ENCODE data around the gene TTLL6.
"Not testable (repeated sequence)": the region's sequence is repeated elsewhere in the genome, so short reads cannot be mapped to it uniquely, and the experiment has no call there.

The TTLL6 gene
- long read RNA-seq, donor 1 = 0 reads
- long read RNA-seq, donor 2 = 0 reads
- long read RNA-seq, donor 3, partial matches to known transcripts = 5 of 11 reads
- long read RNA-seq, donor 3, other reads (novel, unspliced or antisense) = 6 of 11 reads
- long read RNA-seq, donor 4 = 0 reads
- long read RNA-seq, donor 5, partial matches to known transcripts = 7 of 15 reads
- long read RNA-seq, donor 5, other reads (novel, unspliced or antisense) = 8 of 15 reads
- long read RNA-seq, donor 6 = 0 reads
- long read RNA-seq, donor 7 = 0 reads
- long read RNA-seq, donor 8 = 0 reads

DNA sequence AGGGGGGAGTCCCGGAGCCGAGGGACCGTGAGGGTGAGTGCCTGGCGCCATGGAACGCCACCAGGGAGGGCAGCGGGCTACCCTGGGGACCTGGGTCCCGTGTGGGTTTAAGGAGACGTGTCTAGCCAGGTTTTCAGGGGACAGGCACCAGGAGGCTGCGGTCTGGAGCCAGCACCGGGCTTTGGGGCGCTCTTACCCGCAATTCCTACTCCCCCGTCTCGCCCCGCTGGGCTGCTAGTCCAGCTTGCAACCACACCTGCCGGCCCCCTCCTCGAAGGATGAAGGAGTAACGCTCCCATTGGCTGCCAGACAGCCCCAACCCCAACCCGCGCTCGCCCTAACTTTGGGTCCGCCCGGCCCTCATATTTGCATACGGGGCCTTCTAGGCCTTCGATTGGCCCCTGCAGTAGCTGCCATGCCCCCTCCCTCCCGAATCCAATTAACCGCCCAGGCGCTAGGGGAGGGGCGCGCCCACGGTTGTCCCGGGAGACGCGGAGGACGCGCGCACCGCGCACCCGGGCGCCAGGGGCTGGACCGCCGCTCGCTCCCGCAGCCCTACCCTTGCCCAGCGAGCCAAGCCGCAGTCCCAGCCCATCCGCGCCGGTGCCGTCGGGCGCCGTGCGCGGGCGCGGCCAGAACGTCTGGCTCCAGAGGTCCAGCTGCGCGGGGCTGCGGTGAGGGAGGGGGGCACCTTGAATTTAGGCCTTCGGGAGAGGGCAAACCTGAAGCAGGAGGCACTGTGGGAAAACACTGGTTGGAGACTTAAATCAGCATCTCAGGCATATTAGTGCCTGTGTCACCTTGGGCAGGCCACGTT is at the start of gene TTLL6:
Gene TTLL6, minus strand, starts transcription at position 456 of the 817 bp plus-strand sequence. Its CDS starts 157 bp downstream, at position 299.
- DNase-seq = peak; percentile 81

DNA sequence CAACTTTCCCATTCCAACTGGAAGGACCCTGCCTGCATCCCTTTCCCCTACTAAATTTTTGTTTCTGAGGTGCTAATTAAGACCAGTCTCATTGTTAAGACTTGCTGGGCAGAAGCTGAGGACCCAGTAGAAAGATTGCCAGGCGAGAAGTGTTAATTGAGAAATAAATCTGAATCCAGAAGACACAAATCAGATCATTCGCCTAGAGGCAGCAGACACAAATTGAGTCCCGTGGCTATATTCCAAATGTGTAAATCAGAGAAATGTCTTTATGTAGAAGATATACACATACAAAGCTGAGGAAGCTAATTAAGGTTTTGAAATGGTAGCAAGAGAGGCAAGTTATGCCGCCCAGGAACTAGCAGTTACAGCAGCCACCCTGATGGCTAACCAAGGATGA is 43.4 kb upstream of the TTLL6 start:
- no peak for DNase-seq

DNA sequence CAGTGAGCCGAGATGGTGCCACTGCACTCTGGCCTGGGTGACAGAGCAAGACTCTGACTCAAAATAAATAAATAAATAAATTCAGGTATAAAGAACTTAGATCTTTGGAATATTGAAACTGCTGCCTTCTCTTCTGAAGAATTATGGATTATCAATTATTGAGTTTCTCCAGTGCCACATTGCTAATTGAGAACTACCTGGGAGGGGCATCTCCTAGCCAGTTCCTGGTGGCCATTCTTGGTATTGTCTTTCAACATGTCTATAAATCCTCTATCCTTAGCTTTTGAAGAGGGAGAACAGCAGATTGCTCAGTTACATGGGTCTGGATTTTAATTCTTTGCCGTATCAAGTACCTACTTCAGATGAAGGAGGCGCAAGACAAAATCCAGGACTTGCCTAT is 43.0 kb upstream of the TTLL6 start:
- no peak for DNase-seq

DNA sequence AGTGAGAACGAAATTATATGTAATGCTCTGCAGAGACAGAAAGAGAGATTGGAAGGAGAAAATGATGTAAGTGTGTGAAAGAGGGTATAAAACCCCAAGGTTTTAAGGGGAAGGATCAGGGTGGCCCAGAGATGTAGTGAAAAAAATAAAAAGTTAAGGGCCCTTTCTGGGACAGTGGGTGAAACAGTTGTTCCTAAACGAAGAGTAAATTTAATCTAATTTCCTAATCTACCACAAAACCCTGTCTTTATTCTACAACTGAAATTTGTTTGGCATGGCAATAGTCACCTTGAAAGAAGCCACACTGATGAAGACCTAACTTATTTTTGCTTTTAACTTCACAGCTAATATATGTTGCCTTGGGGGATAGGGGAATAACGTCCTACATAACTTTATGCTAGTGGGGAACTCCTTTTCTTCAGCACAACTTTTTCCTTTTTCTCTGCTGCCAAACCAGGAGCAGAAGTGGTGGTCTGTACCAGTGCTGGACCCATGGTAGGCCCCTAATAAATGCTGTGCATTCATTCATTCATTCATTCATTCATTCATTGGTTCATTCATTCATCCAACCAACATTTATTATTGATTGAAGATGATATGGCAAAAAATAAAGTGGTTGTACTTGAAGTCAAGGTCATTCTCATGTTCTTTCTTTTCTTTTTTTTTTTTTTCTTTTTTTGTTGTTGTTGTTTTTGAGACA is 39.2 kb upstream of the TTLL6 start:
- DNase-seq = no peak

DNA sequence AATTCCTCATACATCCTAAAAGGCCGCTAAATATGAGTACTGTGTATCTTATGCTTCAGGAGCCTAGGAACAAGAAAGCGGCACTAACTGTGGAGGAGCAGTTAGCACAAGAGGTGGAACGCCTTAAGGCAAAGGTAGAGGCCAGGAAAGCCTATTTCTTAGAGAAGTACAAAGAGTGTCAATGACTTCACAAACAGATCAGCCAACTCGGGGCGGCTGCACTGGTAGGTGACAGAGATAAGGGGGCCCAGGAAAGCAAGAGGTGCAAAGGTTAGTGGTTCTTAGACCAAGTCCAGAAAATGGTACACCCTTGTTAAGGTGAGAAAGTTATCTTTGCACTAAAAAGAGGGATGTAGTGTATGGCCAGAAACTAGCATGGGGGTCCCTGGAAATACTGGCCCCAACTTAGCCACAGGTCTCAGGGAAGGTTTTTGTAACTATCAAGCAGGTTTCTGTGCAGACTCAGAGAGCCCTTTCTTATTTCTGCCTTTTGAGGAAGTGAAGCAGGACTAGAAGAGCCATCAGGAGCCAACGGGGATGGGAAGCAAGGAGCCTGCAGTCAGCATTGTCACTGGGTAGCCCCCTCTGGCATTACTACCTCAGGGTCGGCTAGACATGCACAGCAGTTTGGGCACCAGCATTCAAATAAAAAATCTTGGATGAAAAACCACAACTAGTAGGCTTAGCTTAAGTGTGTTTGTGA is 37.9 kb upstream of the TTLL6 start:
- no peak for DNase-seq

DNA sequence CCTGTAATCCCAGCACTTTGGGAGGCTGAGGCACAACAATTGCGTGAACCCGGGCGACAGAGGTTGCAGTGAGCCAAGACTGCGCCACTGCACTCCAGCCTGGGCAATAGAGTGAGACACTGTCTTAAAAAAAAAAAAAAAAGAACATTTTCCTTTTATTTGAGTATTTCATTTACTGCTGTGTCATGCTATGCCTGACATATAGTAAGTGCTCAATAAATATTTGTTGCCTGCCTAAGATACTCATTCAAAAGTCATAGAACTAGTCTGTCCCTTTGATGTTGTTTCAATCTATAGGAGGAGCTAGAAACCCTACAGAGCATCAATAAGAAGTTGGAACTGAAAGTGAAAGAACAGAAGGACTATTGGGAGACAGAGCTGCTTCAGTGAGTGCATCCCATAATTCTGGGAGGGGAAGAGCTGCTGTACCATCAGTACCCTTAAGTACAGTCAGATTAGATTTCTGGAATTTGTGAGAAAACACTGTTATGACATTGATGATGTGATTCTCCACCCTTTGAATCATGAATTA is 33.8 kb upstream of the TTLL6 start:
- DNase-seq = no peak

DNA sequence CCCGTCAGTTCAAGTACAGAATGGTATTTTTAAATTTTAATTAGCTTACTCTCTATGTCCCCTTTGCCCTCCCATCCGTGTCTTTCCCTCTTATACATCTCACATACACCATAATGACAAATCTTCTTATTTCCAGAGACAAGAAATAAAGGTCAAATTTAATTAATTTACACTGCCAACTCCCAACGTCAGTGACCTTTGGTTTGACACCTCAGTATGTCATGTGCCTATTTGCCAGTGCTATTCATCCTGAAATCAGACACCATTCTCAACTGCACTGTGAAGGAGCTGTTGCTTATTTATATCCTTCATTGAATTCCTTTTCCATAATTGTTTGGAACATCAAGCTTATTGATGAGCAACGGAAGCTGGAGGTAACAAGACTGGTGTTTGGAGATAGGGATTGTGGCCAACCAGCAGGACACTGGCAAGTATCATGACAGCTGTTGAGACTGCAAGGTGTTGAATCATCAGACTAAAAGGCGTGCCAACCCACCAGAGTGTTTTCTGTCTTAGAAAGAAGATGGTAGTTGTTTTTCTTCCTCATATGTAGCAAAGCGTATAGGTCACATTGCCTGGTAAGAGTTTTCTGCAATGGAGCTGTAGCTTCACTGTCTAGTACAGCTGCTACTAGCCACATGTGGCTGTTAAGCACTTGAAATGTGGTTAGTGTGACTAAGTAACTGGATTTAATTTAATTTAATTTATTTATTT is 26.3 kb upstream of the TTLL6 start:
- no peak for DNase-seq

DNA sequence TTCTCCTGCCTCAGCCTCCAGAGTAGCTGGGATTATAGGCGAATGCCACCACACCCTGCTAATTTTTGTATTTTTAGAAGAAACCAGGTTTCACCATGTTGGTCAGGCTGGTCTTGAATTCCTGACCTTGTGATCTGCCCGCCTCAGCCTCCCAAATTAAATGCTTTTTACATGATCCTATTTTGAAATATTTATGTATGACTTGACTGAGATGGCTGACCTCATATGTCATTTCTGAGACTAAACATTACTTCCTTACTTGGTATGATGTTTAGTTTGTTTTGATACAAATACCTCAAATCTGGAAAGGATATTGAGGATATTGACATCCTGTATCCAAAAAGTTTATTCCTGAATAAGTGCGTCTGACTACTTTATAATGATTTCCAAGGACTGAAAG is 25.7 kb upstream of the TTLL6 start:
- DNase-seq = no peak

DNA sequence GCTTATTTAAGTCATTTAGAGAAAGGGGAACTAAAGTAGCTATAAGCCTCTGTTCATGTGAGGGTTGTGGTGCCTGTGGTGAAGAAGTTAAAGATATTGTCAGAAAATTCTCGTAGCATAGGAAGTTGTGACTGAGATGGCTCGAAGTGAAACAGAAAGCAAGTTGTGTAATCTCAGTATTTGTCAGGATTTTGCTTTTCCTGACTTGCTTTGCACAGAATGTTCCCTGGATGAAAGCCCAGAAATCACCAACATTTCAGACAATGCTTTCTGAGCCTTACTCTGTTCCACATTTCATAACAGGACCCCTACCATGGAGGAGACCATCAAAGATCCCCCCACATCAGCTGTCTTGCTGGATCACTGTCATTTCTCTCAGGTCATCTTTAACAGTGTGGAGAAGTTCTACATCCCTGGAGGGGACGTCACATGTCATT is 24.4 kb upstream of the TTLL6 start:
- no peak for DNase-seq

DNA sequence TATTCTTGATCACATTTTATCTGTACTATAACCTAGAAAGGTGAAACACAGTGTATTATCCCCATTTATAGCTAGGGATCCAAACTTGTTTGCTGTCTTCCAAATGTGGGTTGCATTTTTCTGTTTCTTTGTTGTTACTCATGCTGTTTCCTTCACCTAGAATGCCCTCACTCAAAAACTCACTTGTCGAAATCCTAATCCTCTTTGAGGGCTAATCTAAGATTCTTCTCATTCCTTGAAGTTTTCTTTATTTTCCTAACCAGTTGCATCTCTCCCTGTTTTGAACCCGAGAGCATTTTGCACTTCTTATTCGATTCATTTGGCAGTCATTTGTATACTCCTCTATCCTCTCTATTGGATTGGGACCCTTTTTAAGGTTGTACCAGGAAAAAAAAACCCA is 23.4 kb upstream of the TTLL6 start:
- no peak for DNase-seq

DNA sequence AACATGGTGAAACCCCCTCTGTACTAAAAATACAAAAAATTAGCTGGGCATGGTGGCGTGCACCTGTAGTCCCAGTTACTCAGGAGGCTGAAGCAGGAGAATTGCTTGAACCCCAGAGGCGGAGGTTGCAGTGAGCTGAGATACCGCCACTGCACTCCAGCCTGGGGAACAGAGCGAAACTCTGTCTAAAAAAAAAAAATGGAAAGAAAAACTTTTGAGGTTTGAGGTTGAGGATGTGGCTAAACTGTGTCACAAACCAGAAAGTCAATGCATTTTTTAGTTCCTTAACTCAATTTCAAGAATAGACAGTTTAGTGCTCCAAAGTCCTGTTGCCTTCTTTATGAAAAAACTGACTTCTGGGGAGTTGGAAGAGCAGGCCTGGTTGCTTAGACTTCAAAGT is 20.4 kb upstream of the TTLL6 start:
- not testable (repeated sequence) for DNase-seq

DNA sequence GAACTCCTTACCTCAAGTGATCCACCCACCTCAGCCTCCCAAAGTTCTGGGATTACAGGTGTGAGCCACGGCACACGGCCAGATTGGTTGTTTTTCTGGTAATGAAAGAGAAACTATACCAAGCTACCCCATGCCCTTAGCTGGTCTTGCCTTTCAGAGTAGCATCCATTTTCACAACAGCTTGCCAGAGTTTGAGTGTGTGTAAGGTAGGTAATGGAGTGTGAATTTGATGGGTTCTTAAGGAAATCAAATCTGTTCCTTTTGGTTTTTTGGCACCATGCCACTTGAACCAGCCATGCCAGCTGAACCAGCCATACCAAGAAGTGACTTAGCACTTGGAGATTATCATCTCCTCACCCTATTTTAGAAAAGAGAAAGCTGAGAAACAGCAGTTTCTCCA is 18.9 kb upstream of the TTLL6 start:
- DNase-seq = no peak

DNA sequence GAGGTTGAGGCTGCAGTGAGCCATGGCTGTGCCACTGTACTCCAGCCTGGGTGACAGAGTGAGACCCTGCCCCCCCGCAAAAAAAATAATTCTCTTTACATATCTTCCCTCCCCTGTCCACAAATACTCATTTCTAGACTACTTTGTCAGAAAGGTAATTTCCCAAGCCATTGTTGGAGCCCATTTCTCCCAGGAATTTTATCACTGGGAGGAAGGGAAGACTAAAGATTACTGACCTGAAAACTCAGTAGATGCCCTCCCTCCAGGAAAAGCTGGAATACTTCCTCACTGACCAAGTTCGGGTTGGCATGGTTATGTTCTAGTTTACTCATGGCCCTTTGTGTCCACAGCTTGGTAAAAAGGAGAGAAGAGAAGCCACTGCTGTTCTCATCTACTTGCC is 17.9 kb upstream of the TTLL6 start:
- DNase-seq = no peak

DNA sequence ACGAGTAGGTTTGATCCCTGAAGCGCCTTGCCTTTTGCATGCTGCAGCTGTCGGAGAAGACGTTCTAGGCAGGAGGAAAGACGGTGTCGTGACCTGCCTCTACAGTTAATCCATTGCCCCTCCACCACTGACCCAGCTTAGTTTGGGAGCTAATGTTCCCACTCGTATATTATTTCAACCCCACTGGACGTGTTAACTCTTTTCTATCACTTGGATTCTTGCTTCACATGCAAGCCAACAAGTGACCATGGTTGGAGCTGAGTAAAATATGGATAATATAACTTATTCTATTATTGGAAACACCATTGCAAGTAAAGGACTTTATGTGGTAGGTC is 14.5 kb upstream of the TTLL6 start:
- no peak for DNase-seq

DNA sequence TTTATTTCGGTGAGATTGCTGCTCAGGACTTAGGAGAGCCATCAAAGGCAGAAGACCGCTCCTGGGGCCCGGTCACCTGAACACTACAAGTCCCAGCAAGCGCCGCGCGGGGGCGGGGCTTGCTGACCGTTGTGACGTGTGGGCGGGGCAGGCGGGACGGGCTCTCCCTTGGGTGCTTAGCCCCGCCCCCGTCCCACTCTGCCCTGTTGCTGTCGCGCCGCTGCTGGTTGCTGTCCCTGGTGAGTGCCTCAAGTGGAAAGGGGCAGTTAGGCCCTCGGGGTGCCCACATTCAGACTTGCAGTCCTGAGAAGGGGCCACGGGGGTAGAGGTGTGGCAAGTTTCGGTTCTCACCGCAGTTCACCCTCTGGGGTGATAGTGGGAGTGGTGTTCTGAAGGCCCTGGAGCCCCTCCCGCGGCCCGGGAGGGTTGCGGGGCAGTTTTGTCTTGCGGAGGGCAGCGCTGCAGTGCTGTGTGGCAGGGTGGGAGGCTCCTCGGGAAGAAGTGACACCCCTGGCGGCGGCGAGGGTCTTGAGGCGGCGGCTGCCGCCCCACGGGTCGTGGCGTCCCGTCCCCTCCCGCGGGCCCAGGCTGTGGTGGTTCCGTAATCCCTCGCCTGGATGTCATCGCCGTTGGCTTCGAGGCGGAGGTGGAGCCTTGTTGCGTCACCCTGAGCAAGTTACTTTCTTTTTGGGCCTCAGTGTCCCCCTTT is 14.0 kb upstream of the TTLL6 start, which contains the start of gene CALCOCO2:
Gene CALCOCO2, plus strand, starts transcription at position 196 of the 709 bp plus-strand sequence. CDS start 10,673 bp downstream, outside the sequence.
- peak; percentile 98 for DNase-seq

DNA sequence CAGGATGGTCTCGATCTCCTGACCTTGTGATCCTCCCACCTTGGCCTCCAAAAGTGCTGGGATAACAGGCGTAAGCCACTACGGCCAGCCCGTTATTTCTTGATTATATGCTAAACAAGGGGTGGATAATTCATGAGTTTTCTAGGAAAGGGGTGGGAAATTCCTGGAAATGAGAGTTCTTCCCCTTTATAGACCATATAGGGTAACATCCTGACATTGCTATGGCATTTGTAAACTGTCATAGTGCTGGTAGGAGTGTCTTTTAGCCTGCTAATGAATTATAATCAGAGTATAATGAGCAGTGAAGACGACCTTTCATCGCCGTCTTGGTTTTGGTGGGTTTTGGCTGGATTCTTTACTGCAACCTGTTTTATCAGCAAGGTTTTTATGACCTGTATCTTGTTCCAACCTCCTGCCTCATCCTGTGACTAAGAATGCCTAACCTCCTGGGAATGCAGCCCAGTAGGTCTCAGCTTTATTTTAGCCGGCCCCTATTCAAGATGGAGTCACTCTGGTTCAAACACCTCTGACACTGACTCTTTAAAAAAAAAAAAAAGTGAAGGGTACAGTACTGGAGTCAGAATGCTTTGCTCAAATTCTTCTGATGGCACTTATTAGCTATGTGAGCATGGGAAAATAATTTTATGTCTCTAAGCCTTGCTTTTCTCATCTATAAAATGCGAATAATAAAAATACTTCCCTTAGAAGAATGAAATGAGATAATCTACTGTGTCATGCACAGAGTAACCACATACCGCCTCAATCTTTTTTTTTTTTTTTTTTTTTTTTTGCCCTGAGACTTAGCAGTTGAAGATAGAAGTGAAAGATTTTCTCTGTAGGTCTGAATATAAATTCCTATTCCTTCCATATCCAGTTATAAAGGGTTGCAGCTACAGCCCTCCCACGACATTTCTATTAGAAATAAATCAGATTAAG is 8.7 kb upstream of the TTLL6 start:
- DNase-seq = no peak

DNA sequence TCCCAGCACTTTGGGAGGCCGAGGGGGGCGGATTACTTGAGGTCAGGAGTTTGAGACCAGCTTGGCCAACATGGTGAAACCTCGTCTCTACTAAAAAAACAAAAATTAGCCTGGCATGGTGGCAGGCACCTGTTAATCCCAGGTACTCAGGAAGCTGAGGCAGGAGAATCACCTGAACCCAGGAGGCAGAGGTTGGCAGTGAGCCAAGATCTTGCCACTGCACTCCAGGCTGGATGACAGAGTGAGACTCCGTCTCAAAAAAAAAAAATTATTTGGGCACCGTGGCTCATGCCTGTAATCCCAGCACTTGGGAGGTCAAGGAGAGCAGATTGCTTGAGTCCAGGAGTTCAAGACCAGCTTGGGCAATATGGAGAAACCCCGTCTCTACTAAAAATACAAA is 3.9 kb upstream of the TTLL6 start:
- not testable (repeated sequence) for DNase-seq

DNA sequence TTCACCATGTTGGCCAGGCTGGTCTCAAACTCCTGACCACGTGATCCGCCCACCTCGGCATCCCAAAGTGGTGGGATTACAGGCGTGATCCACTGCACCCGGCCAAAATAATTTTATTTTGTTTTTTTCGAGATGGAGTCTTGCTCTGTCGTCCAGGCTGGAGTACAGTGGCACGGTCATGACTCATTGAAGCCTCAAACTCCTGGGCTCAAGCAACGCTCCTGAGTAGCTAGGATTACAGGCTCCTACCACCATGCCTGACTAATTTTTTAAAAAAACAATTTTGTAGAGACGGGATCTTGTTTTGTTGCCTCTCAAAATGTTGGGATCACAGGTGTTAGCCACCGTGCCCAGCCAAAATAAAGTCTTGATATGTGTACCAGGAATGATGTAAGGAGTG is 2.4 kb upstream of the TTLL6 start:
- no peak for DNase-seq

DNA sequence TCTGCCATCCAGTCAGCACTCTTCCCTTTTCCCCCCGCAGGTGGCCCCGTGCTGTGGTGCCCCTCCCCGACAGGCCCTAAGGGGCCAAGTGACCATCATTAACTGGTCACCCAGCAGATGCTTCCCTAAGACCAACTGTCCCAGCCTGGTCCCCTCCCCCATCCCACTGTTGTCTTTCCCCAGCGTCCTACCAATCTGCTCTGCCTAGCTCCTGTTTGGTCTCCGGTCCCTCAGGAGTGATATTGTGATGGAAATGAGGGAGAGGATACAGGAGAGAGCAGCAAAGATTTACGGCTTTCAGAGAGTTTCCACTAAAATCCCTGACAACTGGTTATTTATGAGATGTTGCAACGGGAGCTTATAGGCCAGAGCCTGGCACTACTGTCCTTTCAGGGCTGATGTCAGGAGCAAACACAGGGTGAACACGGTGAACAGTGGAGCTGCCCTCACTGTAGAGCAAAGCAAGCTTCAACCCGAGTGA is 1.4 kb upstream of the TTLL6 start:
- no peak for DNase-seq

DNA sequence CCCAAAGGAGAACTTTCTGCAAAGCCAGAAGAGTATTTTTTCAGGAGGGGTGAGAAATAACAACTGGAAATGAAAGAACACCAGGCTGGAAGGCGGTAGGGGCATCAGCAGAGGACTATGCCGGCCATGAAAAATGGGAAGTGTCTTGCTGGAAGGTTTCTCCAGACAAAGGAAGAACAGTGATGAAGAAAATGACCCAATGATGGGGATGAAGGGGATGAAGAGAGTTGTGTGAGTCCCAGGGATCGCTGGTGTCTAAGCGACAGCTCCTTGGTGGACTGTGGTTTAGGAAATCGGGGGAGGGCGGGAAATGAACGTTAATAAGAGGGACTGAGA is 623 bp downstream of the TTLL6 start:
- DNase-seq = no peak
